MM.1S (cell line): ENCODE data around the gene TP53I3.
"Not testable (repeated sequence)": the region's sequence is repeated elsewhere in the genome, so short reads cannot be mapped to it uniquely, and the experiment has no call there.

ENCODE experiments used
- CTCF ChIP-seq: fragments of 300-600 bp; sonication (generic); IDR thresholded peaks from 2 replicates; pipeline ENCODE4 v1.5.1; 2016; ENCODE audit warnings: antibody characterized with exemption, low read length, mixed read lengths
- EZH2 ChIP-seq: fragments of 300-600 bp; sonication (generic); optimal IDR thresholded peaks from 2 replicates; pipeline ENCODE3; 2017; ENCODE audit warnings: low read depth, mild to moderate bottlenecking, antibody characterized with exemption, low read length, mixed read lengths

- TF ChIP-seq CTCF, EZH2: not testable (repeated sequence)
These were observed 41.5 kb downstream of the TP53I3 start for GRCh38 chr2:24043133-24043532.
